GM21576 (cell line): Measurements from ENCODE around the gene CLEC16A.
"Not testable (repeated sequence)": the region's sequence is repeated elsewhere in the genome, so short reads cannot be mapped to it uniquely, and the experiment has no call there.

Experiments used
- ATAC-seq: cut with Tn5 transposase; IDR thresholded peaks from one replicate; pipeline ENCODE4 v1.9.1; 2021; ENCODE audit warnings: mild to moderate bottlenecking, moderate library complexity; ENCODE audit not compliant: unreplicated experiment

The CLEC16A gene

GRCh38 chr16:11093572-11094074 lies 149.3 kb downstream of the CLEC16A start:
- peak; percentile 3 for ATAC-seq

GRCh38 chr16:11094075-11094856 lies 149.9 kb downstream of the CLEC16A start:
- peak; percentile 59 for ATAC-seq

DNA sequence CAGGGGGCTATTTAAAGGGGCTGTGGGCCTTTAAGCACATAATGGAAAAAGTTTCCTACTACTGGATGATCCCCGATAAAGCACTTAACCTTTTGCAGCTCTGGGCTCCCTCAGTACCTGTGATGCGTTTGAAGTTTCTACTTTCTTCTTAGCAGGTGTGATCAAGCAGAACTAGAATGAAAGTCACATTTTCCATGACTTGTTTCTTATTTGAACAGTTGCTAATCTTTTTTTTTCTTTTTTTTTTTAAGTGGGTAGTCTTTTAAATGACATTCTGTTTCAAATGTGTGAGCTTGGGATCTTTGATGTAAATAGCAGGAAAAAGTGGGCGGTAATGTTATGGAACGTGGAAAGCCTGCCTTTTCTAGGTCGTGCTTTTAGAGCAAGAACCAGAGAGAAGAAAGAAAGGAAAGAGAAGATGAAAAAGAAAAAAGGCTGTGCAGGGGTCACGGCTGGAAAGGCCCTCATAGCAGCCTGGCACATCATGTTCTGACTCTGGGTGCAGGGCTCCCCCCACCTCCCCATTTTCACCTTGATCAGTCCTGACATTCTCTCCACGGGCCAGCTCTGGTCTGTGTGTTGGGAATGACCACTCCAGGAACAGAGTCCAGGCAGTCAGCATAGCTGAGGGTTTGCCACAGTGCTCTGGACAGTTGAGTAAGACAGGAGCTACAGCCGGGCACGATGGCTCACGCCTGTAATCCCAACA lies 150.6 kb downstream of the CLEC16A start:
- peak; percentile 32 for ATAC-seq

- no peak for ATAC-seq
These were observed 151.6 kb downstream of the CLEC16A start for GRCh38 chr16:11095935-11096334.

DNA sequence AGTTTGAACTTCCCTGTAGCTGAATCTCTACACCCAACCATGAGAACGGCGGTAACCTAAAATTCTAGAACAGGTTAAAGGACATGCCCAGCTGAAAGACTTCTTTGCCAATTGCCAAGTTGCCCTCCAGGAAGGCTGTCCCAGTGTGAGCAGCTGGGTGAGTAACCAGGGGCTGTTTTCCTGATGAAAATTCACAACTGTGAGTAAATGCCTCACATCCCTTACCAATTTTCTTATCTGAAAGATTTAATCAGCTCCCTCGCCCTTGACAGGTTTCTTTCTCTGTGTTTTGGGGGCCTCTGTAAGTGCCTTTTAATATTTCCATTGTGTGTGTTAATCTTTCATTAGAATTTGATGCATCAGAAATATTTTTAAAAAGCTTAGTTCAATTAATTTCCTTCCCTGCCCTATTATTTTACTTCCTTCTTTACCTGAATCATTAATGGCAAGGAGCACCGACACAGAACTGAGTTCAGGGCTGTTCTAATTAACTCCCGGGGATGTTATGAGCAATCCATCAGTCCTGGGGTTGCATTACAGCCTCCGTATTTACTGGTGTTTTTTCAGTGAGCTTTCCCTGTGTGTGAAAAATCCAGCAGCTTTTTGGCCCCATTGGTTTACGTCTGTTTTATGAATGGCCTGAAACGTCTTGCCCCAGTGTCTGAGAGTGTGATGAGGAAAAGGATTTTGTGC lies 152.9 kb downstream of the CLEC16A start:
- ATAC-seq = no peak

GRCh38 chr16:11097787-11098167 lies 153.4 kb downstream of the CLEC16A start:
- ATAC-seq = no peak

- no peak for ATAC-seq
These were observed 154.4 kb downstream of the CLEC16A start for GRCh38 chr16:11098601-11099390.

DNA sequence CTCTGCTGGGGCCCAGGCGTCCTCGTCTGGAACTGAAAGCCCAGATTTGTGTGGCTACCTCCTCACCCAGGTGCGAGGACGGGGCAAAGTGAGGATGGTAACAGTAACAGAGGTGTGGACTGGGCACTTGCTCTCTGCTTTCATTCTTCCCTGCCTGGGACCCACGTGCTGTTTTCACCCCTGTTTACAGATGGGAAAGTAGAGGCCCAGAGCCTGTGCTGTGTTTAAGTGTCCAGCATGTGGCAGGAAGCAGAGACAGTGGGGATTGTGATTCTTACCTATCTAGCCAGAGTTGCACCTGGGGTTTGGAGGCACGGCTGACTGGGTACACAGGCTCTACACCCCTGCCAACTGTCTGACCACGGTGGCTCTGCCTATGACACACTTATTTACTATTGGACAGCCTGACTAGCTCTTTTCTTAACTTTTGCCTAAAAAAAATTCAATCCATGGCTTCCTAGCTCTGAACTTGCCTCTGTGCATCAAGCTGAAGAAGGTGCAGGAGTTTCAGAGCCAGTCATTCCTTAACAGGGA lies 155.4 kb downstream of the CLEC16A start:
- peak; percentile 26 for ATAC-seq

- peak; percentile 33 for ATAC-seq
These were observed 155.9 kb downstream of the CLEC16A start for GRCh38 chr16:11100239-11100750.

DNA sequence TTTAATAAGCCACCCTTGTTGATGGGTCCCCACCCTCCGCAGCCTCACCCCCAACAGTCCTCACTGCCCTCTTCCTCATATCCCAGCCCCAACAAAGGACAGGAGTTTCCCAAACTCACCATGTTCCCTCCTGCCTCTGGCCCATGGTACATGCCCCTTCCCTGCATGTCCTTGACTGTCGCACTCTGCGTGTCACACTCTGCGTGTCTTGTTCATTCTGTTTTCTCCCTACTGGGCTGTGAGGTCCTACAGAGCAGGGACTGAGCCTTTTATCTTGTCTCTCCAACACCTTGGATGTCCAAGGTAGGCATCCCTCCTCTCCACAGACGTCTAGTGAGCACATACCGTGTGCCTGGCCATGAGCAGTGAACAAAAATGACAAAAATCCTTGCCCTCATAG lies 156.9 kb downstream of the CLEC16A start:
- no peak for ATAC-seq

DNA sequence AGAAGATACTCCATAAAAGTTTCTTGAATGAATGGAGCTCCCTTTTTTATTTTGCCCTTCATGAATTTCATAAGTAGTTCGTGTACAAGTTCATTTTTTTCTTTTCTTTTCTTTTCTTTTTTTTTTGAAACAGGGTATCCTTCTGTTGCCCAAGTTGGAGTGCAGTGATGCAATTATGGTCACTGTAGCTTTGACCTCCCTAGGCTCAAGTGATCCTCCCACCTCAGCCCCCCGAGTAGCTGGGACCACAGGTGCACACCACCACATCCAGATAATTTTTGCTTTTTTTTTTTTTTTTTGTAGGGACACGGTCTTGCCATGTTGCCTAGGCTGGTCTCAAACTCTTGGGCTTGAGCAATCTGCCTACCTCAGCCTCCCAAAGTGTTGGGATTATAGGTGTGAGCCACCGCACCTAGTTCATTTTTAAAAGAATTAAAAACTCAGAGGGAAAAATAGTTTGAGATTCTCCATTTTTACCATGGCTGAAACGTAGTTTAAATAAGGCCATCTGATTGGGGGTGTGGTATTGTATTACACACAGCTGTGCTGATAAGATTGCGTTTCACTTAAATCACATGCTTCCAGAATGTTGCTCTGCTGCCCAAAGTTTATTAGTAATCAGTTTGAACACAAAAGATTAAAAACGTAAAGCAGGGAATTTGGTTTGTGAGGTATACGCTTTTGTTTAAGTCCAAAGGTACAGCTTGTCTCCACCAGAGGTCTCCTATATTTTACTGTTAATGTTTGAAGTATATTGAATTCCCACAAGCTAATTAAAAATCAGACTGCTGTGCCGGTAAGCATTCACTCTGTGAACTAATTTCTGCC lies 157.5 kb downstream of the CLEC16A start:
- ATAC-seq = no peak

- ATAC-seq = no peak
These were observed 158.1 kb downstream of the CLEC16A start for GRCh38 chr16:11102523-11102898.

DNA sequence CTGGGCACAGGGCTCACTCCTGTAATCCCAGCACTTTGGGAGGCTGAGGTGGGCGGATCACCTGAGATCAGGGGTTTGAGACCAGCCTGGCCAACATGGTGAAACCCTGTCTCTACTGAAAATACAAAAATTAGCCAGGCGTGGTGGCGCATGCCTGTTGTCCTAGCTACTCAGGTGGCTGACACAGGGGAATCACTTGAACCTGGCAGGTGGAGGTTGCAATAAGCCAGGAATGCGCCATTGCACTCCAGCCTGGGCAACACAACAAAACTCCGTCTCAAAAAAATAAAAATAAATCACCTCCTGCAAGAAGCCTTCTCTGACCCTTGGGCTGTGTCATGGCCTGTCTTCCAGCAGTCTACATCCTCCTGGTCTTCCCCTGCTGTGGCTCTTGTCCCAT lies 158.9 kb downstream of the CLEC16A start:
- ATAC-seq = not testable (repeated sequence)

GRCh38 chr16:11104168-11105037 lies 160.0 kb downstream of the CLEC16A start:
- peak; percentile 19 for ATAC-seq

DNA sequence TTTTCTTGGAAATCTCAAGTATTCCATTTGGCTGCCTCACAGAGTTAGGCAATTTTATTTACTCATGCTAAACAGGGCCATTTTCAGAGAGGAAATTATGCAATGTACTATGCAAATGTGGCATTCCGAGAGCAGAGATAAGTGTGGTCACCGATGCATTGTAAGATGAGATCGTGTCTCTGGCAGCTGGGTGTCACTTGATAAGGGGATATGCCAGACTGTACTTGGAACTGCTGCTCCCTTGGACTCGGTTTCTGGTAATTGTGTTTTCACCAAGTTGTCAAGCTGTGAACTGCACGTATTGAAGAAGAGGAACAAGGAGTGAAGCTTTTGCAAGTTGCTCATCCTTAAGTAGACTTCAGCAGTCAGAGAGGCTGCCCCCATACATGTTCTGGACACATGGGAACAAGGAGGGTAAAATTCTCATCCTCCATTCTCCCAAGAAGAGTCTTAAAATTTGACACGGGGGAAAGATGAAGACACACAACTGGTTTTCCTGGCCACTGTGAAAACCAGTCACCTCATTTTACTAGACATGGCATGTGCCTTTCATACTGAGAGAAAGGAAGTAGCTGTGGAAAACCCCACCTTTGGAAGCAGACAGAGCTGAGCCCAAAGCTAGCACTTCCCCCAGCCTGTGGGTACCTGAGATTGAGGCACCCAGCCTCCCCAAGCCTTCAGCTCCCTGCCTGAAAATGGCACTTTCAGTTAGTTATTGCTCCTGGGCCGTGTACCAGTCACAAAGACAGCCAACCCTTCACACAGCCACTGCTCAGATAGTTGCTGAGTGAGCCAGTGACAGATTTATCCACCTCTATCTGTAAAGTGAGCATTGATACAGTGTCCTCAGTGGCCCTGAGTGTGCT lies 160.9 kb downstream of the CLEC16A start:
- peak; percentile 58 for ATAC-seq

DNA sequence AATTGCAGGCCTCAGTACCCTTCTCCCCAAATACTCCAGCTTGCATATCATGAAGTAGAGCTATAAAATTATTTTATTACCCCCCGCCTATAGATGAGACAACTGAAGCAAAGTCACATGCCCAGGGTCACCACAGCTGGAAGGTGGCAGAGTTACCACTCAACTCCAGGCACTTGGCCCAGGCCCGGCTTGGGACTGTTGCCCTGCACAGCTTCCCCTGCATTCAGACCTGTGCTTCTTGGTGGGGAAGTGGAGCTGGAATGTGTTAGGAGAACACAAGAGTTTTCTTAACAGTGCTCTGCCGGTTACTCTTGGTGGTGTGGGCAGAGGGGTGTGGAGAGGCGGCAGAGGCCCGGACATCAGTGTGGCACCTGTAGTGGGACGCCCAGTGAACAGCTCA lies 162.4 kb downstream of the CLEC16A start:
- ATAC-seq = no peak

GRCh38 chr16:11107780-11108465 lies 163.6 kb downstream of the CLEC16A start:
- no peak for ATAC-seq
